SIG-M5 treated with dmso at 0.1 percent for 504 hours (cell line): ENCODE measurements around the gene PRKRA.
"Not testable (repeated sequence)": the region's sequence is repeated elsewhere in the genome, so short reads cannot be mapped to it uniquely, and the experiment has no call there.

Experiments used
- DNase-seq: peaks from one replicate; lab custom pipeline; 2025; ENCODE audit not compliant: unreplicated experiment; lab: John Stamatoyannopoulos, UW

The PRKRA gene

GRCh38 chr2:178450774-178451525, at the start of gene PRKRA, which contains the start of gene PJVK:
PRKRA (minus strand) TSS chr2:178451175; CDS start chr2:178451030, 145 bp downstream.
PJVK (plus strand) TSS chr2:178451378; CDS start chr2:178453410, 2,032 bp downstream.
- peak; percentile 94 for DNase-seq

GRCh38 chr2:178499640-178500039, 48.7 kb upstream of the PRKRA start:
- DNase-seq, result no peak

- no peak for DNase-seq
Observed at GRCh38 chr2:178498137-178498536, 47.2 kb upstream of the PRKRA start.

- no peak for DNase-seq
Observed at GRCh38 chr2:178496049-178496448, 45.1 kb upstream of the PRKRA start.

GRCh38 chr2:178491612-178492011, 40.6 kb upstream of the PRKRA start:
- no peak for DNase-seq

GRCh38 chr2:178485356-178485755, 34.4 kb upstream of the PRKRA start:
- no peak for DNase-seq

- DNase-seq, result no peak
Observed at GRCh38 chr2:178484245-178485041, 33.5 kb upstream of the PRKRA start.

GRCh38 chr2:178482437-178482836, 31.5 kb upstream of the PRKRA start:
- DNase-seq, result no peak

- DNase-seq, result peak; percentile 88
Observed at GRCh38 chr2:178480227-178481181, 29.5 kb upstream of the PRKRA start, which contains the start of gene PLEKHA3. PLEKHA3 (plus strand) TSS chr2:178480457; CDS start chr2:178480870, 413 bp downstream.

- peak; percentile 44 for DNase-seq
Observed at GRCh38 chr2:178479758-178480226, 28.8 kb upstream of the PRKRA start.

- peak; percentile 53 for DNase-seq
Observed at GRCh38 chr2:178479275-178479616, 28.3 kb upstream of the PRKRA start.

GRCh38 chr2:178478439-178479274, 27.7 kb upstream of the PRKRA start, which contains the start of gene FKBP7:
FKBP7 (minus strand) TSS chr2:178478600; CDS start chr2:178478499, 101 bp downstream.
- peak; percentile 89 for DNase-seq

- DNase-seq, result no peak
Observed at GRCh38 chr2:178478130-178478438, 27.1 kb upstream of the PRKRA start.

GRCh38 chr2:178477443-178478129, 26.6 kb upstream of the PRKRA start:
- DNase-seq, result peak; percentile 21

- no peak for DNase-seq
Observed at GRCh38 chr2:178476477-178476876, 25.5 kb upstream of the PRKRA start.

GRCh38 chr2:178474560-178474959, 23.6 kb upstream of the PRKRA start:
- DNase-seq, result no peak

- no peak for DNase-seq
Observed at GRCh38 chr2:178473931-178474330, 23.0 kb upstream of the PRKRA start.

- DNase-seq, result no peak
Observed at GRCh38 chr2:178473373-178473772, 22.4 kb upstream of the PRKRA start.

- not testable (repeated sequence) for DNase-seq
Observed at GRCh38 chr2:178471313-178471712, 20.3 kb upstream of the PRKRA start.
